GM18505 (cell line): Measurements from ENCODE around the gene SYNRG.
"Not testable (repeated sequence)": the region's sequence is repeated elsewhere in the genome, so short reads cannot be mapped to it uniquely, and the experiment has no call there.

Experiments
- ATAC-seq: cut with Tn5 transposase; IDR thresholded peaks from one replicate; pipeline ENCODE4 v1.9.1; 2021; ENCODE audit not compliant: unreplicated experiment
- POLR2A ChIP-seq: IDR thresholded peaks from 4 replicates; pipeline ENCODE4 v1.6.1; 2011; ENCODE audit warnings: borderline replicate concordance; ENCODE audit not compliant: insufficient read depth, insufficient read length; ENCODE audit errors: extremely low read depth

SYNRG gene, protein sequence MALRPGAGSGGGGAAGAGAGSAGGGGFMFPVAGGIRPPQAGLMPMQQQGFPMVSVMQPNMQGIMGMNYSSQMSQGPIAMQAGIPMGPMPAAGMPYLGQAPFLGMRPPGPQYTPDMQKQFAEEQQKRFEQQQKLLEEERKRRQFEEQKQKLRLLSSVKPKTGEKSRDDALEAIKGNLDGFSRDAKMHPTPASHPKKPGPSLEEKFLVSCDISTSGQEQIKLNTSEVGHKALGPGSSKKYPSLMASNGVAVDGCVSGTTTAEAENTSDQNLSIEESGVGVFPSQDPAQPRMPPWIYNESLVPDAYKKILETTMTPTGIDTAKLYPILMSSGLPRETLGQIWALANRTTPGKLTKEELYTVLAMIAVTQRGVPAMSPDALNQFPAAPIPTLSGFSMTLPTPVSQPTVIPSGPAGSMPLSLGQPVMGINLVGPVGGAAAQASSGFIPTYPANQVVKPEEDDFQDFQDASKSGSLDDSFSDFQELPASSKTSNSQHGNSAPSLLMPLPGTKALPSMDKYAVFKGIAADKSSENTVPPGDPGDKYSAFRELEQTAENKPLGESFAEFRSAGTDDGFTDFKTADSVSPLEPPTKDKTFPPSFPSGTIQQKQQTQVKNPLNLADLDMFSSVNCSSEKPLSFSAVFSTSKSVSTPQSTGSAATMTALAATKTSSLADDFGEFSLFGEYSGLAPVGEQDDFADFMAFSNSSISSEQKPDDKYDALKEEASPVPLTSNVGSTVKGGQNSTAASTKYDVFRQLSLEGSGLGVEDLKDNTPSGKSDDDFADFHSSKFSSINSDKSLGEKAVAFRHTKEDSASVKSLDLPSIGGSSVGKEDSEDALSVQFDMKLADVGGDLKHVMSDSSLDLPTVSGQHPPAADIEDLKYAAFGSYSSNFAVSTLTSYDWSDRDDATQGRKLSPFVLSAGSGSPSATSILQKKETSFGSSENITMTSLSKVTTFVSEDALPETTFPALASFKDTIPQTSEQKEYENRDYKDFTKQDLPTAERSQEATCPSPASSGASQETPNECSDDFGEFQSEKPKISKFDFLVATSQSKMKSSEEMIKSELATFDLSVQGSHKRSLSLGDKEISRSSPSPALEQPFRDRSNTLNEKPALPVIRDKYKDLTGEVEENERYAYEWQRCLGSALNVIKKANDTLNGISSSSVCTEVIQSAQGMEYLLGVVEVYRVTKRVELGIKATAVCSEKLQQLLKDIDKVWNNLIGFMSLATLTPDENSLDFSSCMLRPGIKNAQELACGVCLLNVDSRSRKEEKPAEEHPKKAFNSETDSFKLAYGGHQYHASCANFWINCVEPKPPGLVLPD (N-terminal part only)

DNA sequence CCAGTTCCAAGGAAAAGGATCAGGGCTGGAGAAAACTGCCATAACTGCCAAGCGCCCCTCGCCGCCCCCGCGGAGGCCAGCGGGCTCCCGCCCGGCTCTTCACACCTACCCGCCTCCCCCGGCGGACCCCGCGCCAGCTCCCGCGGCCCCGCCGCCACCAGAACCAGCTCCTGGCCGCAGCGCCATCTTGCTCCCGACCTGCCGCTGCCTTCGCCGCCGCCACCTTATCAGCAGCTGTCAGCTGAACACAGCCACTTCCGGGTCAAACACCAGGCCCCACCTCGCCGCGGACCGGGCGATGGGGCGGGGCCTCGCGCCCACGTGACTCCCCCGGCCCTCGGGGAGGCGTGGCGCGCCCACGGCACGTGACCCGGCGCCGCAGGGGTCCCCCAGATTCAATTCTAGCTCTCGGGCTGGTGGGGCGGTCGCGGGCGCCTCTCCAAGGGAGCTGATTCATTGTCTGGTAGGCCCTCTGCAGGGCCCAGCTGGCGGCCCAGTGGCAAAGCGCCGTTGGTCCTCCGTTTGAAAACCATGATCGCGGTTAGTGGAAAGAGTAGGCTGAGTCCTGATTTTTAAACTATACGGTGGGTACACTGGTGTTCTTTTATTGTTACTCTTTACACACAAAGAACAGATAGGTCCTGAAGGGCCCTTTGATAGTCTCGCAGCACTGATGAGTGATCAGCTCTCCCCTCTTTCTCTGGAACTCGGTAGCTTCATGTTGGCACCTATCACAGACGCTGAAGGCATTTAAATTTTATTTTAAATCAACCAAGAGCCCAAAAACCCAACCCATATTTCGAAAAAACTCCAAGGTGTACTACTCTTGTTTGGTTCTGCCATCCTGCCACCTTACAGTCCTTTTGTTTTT, at the start of gene SYNRG:
TSS of gene SYNRG (minus strand) at position 249 of the 871 bp plus-strand sequence. CDS start at position 186, 63 bp downstream.
- peak; percentile 91 for TF ChIP-seq POLR2A
- peak; percentile 89 for ATAC-seq

- no peak for ATAC-seq
- no peak for TF ChIP-seq POLR2A
Observed at GRCh38 chr17:37657202-37657601, 48.0 kb upstream of the SYNRG start.

DNA sequence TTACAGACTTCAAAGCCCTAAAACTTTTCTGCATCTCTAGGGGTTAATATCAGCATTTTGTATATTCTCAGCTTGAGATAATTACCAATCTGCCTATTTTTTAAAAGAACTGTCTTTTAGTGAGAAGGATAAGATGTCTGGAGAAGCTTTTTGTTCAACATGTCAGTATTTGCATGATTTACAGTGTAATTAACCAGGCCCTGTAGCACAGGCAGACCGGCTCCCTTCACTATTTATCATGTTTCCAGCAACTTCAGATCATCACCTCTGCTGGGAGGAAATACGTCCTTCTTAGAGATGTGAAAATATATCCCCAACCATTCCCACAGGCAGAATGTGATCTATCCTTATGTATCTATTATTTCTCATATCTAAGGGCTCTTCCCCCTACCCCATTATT, 42.6 kb upstream of the SYNRG start:
- no peak for TF ChIP-seq POLR2A
- ATAC-seq, result no peak

DNA sequence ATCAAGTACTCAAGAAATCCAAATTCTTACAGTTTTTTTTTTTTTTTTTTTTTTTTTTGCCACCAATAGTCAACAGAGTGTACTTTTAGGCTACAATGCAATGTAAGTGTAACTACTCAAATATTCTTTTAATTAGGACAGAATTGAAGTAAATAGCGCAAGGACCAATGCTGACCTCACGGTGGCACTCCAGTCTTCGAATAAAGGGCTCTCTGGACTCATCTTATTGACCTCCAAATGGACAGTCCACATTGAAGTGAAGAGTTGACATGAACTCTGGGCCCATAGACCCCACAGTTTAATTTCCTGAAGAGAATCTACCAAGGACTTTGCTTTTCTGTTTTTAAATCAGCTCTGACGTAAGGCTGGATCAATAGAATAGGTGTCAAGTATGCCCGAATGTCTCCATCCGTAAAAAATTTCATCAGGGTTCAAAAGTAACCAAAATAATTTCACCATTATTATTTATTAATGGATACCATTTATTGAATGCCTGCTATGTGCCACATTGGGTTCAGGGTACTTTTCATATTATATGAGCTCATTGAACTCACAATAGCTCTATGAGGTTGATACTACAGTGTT, 41.3 kb upstream of the SYNRG start:
- TF ChIP-seq POLR2A, result no peak
- no peak for ATAC-seq

DNA sequence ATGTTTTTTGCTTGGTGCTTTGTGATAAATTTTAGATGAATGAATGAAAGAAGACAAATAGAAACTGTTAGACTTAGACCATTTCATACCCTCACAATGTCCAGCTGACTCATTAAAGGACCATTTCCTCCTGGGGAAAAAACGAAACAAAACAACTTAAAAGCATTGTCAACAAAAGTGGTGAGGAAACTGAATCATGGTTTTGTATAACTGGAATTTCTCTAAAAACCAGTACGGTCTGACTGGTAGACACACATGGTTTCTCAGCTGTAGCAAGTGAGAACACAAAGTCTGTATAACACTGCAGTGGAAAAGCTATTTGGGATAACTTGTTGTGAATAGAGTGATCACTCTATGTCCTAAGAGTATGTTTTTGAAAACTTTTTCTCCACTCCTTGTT, 39.3 kb upstream of the SYNRG start:
- TF ChIP-seq POLR2A, result no peak
- ATAC-seq, result no peak

DNA sequence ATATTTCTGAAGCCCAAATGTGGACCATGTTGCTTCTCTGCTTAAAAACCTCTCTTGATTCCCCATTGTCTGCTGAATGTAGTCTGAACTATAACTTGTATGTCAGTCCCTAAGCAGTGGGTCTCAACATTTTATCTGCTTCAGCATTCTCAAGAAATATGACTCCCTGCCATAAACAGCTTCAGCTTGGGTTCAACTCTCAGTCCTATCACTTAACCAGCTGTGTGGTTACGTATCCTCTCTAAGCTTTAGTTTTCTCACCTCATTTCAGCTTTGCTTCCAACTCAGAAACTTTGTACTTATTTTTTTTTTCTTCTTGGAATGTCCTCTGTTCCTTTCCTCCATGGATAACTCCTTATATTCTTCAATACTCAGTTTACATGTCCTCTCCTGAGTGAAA, 38.6 kb upstream of the SYNRG start:
- ATAC-seq, result no peak
- no peak for TF ChIP-seq POLR2A

- TF ChIP-seq POLR2A, result no peak
- no peak for ATAC-seq
Observed at GRCh38 chr17:37643869-37644268, 34.7 kb upstream of the SYNRG start.

DNA sequence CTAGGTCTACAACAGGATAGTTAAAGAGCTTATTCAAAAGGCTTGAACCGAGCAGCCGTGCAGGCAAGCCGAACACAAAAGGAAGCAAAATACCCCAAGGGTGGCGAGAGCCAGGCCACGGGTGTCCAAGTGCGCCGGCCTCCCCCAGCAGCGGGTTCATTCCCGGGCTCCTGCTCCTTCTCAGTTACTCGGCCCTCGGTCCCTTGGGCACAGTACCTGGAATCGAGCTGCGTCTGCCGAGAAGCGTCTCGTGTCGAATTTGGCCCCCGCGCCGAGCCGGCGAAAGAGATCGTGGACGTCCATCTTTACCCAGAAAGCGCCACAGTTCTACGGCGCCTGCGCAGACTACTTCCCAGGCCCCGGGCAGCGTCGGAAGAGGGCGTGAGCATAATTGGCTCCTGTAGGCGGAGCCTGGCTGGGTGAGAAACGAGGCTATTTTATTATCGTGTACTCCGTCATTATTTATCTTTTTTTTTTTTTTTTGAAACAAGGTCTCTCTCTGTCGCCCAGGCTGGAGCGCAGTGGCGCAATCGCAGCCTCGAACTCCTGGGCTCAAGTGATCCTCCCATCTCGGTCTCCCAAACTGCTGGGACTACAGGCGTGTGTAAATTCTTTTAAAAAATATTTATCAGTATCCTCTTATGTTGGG, 34.0 kb upstream of the SYNRG start, which contains the start of gene DDX52:
TSS of gene DDX52 (minus strand) at position 329 of the 649 bp plus-strand sequence. CDS start at position 303, 26 bp downstream.
- peak; percentile 77 for TF ChIP-seq POLR2A
- peak; percentile 79 for ATAC-seq

DNA sequence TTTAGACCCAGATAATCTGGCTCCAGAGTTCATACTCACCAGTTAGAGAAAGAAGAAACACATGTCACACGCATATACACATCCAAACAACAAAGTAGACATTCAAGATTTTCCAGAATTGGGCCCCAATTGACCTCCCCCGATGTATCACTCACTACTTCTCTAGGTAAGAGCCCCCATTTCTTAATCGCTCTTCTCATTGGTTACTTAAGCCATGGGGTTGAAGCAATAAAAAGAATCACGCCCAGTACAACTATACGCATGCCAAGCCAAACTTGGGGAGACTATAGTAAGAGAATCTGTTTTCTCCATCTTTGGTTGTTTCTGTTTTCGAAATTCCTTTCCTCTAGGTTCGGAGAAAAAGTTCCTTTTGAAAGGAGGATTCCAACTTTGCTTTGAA, 33.5 kb upstream of the SYNRG start:
- TF ChIP-seq POLR2A, result no peak
- no peak for ATAC-seq

DNA sequence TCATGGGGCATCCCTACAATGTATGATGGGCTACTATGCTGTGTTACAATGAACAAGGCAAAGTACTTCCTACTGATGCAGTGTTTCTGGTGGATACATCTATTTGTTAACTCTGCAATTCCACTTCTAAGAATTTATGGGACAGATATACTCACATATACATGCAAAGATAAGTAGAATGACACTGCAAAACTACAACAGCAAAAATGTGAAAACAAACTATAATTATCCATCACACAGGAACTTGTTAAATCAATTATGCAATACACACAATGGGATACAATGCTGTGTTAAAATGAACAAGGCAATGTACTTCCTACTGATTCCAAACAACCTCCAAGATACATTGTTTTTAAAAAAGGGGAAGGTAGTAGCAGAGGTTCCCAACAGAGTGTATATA, 30.8 kb upstream of the SYNRG start:
- no peak for TF ChIP-seq POLR2A
- no peak for ATAC-seq

DNA sequence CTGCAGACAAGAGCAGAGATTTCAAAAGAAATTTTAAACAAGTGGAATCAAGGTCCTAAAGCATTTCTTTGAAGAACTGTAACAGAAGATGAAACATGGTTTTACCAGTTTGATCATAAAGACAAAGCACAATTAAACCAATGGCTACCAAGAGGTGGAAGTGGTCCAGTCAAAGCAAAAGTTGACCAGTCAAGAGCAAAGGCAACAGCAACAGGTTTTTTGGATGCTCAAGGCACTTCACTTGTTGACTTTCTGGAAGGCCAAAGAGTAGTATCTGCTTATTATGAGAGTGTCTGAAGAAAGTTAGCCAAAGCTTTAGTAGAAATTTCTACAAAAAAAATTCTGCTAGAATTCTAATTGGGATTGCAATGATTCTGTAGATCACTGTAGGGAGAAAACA, 28.7 kb upstream of the SYNRG start:
- TF ChIP-seq POLR2A, result no peak
- ATAC-seq, result no peak

DNA sequence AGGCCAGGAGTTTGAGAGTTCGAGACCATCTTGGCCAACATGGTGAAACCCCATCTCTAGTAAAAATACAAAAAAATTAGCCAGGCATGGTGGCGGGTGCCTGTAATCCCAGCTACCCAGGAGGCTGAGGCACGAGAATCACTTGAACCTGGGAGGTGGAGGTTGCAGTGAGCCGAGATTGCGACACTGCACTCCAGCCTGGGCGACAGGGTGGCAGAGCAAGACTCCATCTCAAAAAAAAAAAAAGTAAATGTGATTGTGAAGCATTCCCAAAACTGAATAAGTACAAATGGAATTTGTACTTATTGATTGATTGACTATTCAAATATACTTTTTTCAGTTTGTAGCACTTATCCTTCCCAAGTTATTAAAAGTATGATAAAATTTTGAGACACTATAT, 7.2 kb upstream of the SYNRG start:
- not testable (repeated sequence) for ATAC-seq
